HTR-8/SVneo (cell line): Measurements from ENCODE around the gene TRIM28.

ENCODE experiments used
- DNase-seq: peaks from one replicate; pipeline ENCODE4 v3.0.0; 2011; ENCODE audit warnings: low spot score, mixed read lengths; ENCODE audit not compliant: insufficient read length
- FAIRE-seq: peaks from 2 replicates; lab custom pipeline; 2011; peaks lifted over from hg19 to GRCh38; lab: Jason Lieb, UNC

Gene TRIM28

GRCh38 chr19:58547323-58548312 lies 3.8 kb downstream of the TRIM28 start:
- DNase-seq (no peak), FAIRE-seq (no peak)

- DNase-seq: no peak
- no peak for FAIRE-seq
Measured at GRCh38 chr19:58548859-58549663, 5.2 kb downstream of the TRIM28 start.

- DNase-seq (no peak), FAIRE-seq (no peak)
Measured at GRCh38 chr19:58549664-58550361, 5.9 kb downstream of the TRIM28 start.

GRCh38 chr19:58550362-58551122 lies 6.7 kb downstream of the TRIM28 start:
- FAIRE-seq (no peak), DNase-seq (no peak)

- FAIRE-seq: no peak
- DNase-seq: no peak
Measured at GRCh38 chr19:58551123-58551497, 7.2 kb downstream of the TRIM28 start.

GRCh38 chr19:58551577-58552471 lies 8.0 kb downstream of the TRIM28 start:
- FAIRE-seq: no peak
- DNase-seq: no peak

GRCh38 chr19:58552655-58553054 lies 8.8 kb downstream of the TRIM28 start:
- FAIRE-seq (no peak), DNase-seq (no peak)

- no peak for FAIRE-seq
- DNase-seq: no peak
Measured at GRCh38 chr19:58553799-58554493, 10.1 kb downstream of the TRIM28 start.

- DNase-seq (peak; percentile 95), FAIRE-seq (peak; percentile 85)
Measured at GRCh38 chr19:58554494-58555368, 10.9 kb downstream of the TRIM28 start, which contains the start of gene CHMP2A. TSS of gene CHMP2A (minus strand) at chr19:58555105. CDS start at chr19:58554212, 893 bp downstream.

- FAIRE-seq (no peak), DNase-seq (no peak)
Measured at GRCh38 chr19:58555369-58555885, 11.6 kb downstream of the TRIM28 start.

GRCh38 chr19:58555920-58556621 lies 12.2 kb downstream of the TRIM28 start:
- DNase-seq (no peak), FAIRE-seq (no peak)

- DNase-seq: no peak
- peak; percentile 23 for FAIRE-seq
Measured at GRCh38 chr19:58556622-58557220, 12.9 kb downstream of the TRIM28 start.

- FAIRE-seq (no peak), DNase-seq (no peak)
Measured at GRCh38 chr19:58557221-58558065, 13.6 kb downstream of the TRIM28 start.

- FAIRE-seq (no peak), DNase-seq (no peak)
Measured at GRCh38 chr19:58558066-58558622, 14.3 kb downstream of the TRIM28 start, which contains the start of gene UBE2M. TSS of gene UBE2M (minus strand) at chr19:58558611. CDS start at chr19:58558381, 230 bp downstream.
